Stimulated activated CD8-positive, alpha-beta memory T cell treated with anti-CD3 and anti-CD28 coated beads, Interleukin-7, amount 100 ng/mL, for 4 hours (primary cell): ENCODE data around the gene SLC22A13.
"Not testable (repeated sequence)": the region's sequence is repeated elsewhere in the genome, so short reads cannot be mapped to it uniquely, and the experiment has no call there.

ENCODE experiments used
- DNase-seq, 2 donors: peaks; one replicate each; pipeline ENCODE4 v3.0.0-alpha.2; 2020; ENCODE audit warnings: low read depth in 2 of 2

SLC22A13 gene

DNA sequence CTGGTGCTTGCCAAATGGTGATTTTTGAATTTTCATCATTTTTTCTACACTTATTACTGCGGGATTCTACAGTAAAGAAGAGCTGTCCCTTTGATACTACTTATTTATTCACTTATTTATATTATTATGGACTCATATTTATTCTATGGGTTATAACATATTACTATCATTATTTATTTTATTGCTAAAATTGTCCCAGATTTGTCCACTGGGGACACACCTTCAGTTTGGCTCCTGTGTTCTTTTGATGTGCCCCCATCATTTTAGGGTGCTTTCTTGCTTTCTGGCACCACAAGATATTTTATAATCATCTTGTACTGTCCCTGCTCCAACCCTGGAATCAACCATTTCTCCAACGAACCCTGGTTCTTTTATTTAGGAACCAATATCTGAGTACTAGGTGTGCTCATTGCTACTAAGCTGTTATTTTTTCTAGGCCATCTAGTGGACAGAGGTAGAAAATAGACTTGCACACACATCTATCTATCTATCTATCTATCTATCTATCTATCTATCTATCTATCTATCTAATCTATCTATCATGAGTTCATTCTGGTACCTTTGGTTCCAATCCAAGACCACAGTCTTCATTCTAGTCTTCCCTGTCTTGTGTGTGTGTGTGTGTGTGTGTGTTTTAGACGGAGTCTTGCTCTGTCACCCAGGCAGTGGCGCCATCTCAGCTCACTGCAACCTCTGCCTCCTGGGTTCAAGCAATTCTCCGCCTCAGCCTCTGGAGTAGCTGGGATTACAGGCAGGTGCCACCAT, 32.5 kb downstream of the SLC22A13 start:
- DNase-seq = no peak

DNA sequence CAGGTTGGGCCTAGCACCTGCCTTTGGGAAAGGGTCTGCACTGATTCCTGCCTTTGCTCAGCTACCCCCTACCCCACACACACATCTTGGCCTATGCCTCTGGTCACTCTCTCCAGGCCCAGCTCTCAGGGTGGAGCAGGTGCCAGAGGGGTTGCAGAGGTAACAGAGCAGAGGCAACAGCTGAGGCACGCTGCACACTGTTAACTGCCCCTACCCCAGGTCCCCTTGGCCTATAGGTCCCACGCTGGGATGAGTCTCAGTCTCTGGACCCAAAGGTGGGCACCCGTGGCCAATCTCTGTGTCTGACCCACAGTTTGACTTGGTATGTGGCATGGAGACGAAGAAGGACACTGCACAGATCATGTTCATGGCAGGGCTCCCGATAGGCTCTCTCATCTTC, 41.3 kb downstream of the SLC22A13 start:
- DNase-seq = no peak

DNA sequence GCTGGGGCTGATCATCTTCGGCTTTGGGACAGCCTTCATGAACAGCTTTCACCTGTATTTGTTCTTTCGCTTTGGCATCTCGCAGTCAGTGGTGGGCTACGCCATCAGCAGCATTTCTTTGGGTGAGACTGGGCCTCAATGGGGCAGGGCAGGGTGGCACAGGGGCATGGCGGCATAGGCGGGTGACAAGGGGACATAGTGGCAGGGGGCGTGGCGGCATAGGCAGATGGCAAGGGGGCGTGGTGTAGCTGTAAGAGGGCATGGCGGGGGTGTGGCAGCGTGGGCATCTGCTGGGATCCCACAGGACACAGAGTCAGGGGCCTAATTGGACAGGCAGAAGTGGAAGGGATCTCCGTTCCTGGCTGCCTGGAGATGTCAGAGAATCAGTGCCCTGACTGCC, 42.0 kb downstream of the SLC22A13 start:
- no peak for DNase-seq

DNA sequence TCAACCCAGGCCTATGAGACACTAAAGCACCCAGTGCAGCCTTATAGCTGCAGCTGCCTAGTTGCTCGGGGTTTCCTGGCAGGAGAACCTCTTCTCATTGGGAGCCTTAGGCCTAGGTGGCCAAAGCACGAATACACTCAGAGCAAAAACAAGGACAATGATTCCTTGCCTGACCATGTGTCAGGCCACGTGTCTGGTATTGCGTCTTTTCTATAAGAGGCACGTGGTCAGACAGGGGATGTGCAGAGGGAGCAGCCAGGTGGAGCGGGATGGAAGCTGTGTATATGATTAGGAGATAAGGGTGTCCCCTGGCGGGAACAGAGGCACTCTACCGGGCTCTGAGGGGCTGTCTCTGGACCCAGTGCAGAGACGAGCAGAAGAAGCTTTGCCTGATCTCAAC, 42.8 kb downstream of the SLC22A13 start:
- DNase-seq = no peak

GRCh38 chr3:38311476-38311875, 45.9 kb downstream of the SLC22A13 start:
- no peak for DNase-seq

- no peak for DNase-seq
These were observed 46.3 kb downstream of the SLC22A13 start for GRCh38 chr3:38311941-38312340.

GRCh38 chr3:38312356-38312755, 46.7 kb downstream of the SLC22A13 start:
- DNase-seq = no peak

- DNase-seq = no peak
These were observed 47.7 kb downstream of the SLC22A13 start for GRCh38 chr3:38313263-38313662.

GRCh38 chr3:38313695-38314094, 48.1 kb downstream of the SLC22A13 start:
- DNase-seq = no peak

- DNase-seq = no peak
These were observed 48.6 kb downstream of the SLC22A13 start for GRCh38 chr3:38314112-38314763.

DNA sequence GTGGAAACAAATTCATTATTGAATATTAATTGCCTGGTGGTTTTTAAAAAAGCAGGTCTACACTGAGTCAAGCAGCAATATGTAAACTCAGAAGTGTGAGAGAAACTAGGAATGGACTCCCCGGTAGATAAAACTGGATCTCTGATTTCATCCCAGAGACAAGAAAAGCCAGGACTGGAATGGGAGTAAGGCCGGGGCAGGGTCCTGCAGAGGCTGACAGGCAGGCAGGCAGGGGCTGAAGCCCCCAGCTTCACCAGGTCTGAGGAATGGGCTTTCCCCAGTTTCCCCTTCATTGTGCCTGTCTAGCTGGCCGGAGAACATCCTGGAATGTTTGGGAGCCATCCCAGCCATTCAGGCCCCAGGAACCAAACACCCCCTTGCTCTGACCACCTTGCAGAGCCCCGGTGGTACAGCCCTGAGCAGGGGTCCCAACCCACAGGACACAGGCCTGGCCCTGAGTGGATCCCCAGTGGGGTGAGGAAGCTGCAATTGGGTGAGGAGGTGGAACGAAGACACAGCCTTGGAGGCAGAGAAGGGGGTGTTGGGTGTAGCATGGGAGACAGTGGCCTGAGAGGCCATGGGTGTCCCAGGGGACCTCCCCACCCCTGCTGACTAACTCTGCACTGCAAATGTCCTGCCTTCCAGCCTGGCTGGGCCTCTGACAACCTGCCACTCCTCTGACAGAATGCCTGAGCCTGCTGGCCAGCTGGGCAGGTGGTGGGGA, 49.3 kb downstream of the SLC22A13 start:
- DNase-seq = no peak

DNA sequence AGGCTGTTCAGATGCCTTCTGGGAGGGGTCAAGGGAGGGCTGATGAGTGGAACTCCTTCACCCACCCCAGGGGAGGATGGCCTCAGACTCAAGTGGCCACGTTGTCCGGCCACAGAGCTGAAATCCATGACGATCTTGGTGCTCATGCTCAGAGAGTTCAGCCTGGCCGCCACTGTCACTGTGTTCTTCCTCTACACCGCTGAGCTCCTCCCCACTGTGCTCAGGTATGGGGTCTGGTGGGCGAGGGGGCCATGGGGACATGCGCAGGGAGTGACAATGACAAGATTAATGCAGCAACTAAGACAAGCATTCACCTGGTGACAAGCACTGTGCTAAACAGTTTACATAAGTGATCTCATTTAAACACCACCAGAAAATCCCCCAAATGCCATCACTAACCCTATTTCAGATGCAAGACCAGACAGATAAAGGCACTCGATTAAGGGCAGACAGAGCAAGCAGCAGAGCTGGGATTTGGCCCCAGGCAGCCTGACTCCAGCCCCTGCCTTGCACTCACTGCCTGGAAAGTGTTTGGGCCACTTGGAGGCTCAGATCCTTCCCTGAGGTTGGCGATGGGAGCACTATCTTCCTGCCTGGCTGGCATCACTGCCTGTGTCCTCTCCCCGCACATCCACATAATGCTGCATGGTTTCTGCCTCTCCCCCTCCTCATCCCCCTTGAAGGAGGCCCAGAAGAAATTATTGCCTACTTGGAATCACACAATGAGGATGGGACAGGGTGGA, 50.0 kb downstream of the SLC22A13 start:
- no peak for DNase-seq

- DNase-seq = no peak
These were observed 51.0 kb downstream of the SLC22A13 start for GRCh38 chr3:38316356-38317191.

DNA sequence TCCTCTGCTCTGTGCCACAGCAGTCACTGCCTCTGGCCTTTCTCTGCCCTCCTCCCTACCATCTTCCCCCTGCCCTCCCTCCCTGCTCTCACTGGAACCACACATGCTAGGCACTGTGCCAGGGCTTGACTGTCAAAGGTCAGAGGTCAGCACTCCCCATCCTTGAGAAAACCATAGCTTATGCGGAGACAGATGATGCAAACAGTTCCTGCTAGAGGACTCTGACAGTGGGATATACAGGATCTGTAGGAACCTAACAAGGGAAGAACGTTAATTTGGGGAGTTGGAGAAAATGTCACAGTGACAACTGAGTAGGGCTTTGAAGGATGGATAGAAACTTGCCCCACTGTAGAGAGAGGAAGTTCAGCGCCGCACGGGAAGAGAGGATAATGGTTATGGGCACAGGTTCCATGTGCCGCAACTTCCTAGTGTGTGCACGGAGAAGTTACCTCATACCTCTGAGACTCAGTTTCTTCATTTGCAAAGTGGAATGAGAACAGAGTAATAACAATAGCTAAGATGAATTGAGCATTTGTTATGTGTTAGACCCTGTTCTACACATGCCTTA, 51.7 kb downstream of the SLC22A13 start:
- no peak for DNase-seq

DNA sequence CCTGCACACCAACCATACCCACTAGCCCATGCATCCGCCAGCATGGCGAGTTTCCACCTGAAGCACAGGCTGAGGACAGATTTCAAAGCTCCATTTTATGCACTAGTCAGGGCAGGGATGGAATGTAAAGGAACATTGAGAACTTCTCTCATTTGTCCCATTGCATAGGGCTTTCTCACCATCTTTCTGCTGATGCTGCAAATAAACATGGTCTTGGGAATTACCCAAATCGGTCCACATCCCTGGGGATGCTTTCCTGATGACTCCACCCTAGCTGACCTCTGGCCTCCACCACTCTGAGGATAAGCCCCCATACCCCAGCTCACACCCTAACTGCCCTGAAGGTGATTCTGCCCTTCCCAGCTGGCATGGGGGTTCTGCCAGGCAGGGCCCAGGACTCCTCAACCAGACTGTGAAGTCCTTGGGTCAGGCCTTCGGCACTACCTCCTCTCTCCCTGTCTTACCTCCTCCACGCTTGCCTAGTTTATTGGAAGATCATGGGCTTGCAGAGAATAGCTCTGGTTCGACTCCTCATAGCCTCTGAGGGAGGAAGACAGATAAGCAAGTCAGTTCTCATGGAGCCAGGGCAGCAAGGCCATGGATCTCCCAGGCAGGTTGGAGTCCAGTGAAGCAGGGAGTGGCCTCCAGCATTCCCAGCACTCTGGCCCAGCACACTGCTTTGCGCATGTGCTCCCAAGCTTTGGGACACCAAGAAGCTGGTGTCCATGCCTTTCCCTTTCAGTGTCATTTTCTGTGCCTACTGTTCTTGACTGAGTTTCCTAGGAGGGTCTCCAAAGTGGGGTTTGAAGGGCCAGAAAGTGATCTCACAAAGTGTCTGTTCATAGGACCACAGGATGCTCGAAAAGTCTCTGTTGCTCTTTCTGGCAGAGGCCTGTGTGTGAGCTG, 53.4 kb downstream of the SLC22A13 start:
- DNase-seq = no peak

DNA sequence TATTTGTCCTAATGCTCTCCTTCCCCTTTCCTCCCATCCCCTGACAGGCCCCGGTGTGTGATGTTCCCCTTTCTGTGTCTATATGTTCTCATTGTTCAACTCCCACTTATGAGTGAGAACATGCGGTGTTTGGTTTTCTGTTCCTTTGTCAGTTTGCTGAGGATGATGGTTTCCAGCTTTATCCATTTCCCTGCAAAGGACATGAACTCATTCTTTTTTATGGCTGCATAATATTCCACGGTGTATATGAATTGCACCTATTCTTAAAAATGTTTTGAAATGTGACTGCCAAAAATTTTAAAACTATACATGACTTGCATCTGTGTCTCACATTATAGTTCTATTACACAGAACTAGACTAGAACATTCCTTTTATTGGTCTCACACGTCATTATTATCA, 55.0 kb downstream of the SLC22A13 start:
- not testable (repeated sequence) for DNase-seq

DNA sequence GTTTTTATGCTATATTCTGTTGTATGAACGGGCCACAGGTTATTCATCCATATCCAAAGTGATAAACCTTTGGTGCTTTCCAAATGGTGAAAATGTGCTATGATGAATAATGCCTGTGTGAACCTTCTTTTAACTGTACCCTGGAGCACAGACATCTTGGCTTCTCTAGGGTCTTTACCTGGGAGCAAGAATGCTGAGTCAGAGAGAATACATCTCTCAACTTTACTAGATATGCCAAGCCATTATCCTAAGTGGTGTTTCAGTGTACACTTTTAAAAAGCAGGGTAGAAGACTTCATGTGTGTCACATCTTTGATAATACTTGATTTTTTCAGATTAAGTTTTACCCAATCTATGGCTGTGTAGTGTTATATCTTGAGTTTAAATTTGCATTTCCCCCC, 57.4 kb downstream of the SLC22A13 start:
- no peak for DNase-seq

GRCh38 chr3:38325256-38325655, 59.6 kb downstream of the SLC22A13 start:
- DNase-seq = no peak

- DNase-seq = no peak
These were observed 61.9 kb downstream of the SLC22A13 start for GRCh38 chr3:38327335-38328009.
